ENCODE measurements around the gene CCDC178. TPM values are rescaled to one million over a fixed set of nuclear protein-coding genes. Genes with fewer than 3 reads are reported as not detected.

Gene CCDC178
- polyA plus RNA-seq, 2 of the 4 experiments (the other 2 are of a cell fraction) = 0.06 TPM; not detected in 1

GRCh38 chr18:32961538-32961937, 479.0 kb downstream of the CCDC178 start:
- no peak for TF ChIP-seq PBX3 (IDR thresholded peaks at IDR 0.05)
- TF ChIP-seq POLR2A (IDR thresholded peaks at IDR 0.05; ENCODE audit: low read length) = no peak
- no peak for TF ChIP-seq CBX8 (IDR thresholded peaks at IDR 0.05)
- no peak for TF ChIP-seq RCOR1 (IDR thresholded peaks at IDR 0.05; ENCODE audit: low read depth, low read length)
- no peak for TF ChIP-seq TFCP2L1 (CRISPR knock-in tag; IDR thresholded peaks at IDR 0.05)
- no peak for TF ChIP-seq ZC3H11A (IDR thresholded peaks at IDR 0.05)
- no peak for TF ChIP-seq HEYL (CRISPR knock-in tag; IDR thresholded peaks at IDR 0.05)
- TF ChIP-seq EHMT2 (IDR thresholded peaks at IDR 0.05; ENCODE audit: low read depth) = no peak
- no peak for TF ChIP-seq JUN (IDR thresholded peaks at IDR 0.05)
- H3K4me1 ChIP-seq = no peaks in the 10 kb centered on the region
- no peak overlapping the region for H3K27ac ChIP-seq
- no peaks in the 10 kb centered on the region for H3K9me3 ChIP-seq
- POLR2A ChIA-PET = no interaction called here
- CTCF ChIA-PET = no interaction called here
- WGBS (ENCODE audit: missing lambda C conversion rate) = 66% methylated on average over 3 of the region's 5 CpGs
- DNase-seq (ENCODE audit: low read depth in 1 of 2, low spot score in 1 of 2) (no peak), FAIRE-seq (no peak), ATAC-seq (no peak)
- no peak overlapping the region for H3K4me3 ChIP-seq
- no peak overlapping the region for H3K4me2 ChIP-seq

GRCh38 chr18:32958746-32959145, 481.8 kb downstream of the CCDC178 start:
- Histone ChIP-seq H3K9me3 (no peaks in the 10 kb centered on the region), H3K27ac (no peak overlapping the region), H3K4me3 (no peak overlapping the region), H3K4me2 (no peak overlapping the region), H3K4me1 (no peaks in the 10 kb centered on the region)
- DNase-seq (ENCODE audit: low read depth in 1 of 2, low spot score in 1 of 2) = no peak
- ChIA-PET CTCF (no interaction called here), POLR2A (no interaction called here)
- 0% methylated on average over 1 of the region's 1 CpG for WGBS (ENCODE audit: missing lambda C conversion rate)
- no peak for TF ChIP-seq PHF8 (IDR thresholded peaks at IDR 0.05; ENCODE audit: borderline replicate concordance, low read depth)
- no peak for TF ChIP-seq MYC (IDR thresholded peaks at IDR 0.05; ENCODE audit: borderline replicate concordance, low read length)
- no peak for TF ChIP-seq CBX2 (IDR thresholded peaks at IDR 0.05; ENCODE audit: borderline replicate concordance, low read depth)
- no peak for TF ChIP-seq KDM1A (IDR thresholded peaks at IDR 0.05; ENCODE audit: low read depth)
- no peak for TF ChIP-seq POLR2AphosphoS2 (conservative IDR thresholded peaks at IDR 0.05; ENCODE audit: low read length)
- TF ChIP-seq CHD2 (IDR thresholded peaks at IDR 0.05; ENCODE audit: low read length, partially characterized antibody) = no peak
- TF ChIP-seq MAX (IDR thresholded peaks at IDR 0.05) = no peak
- no peak for TF ChIP-seq BCL3 (IDR thresholded peaks at IDR 0.05)
- no peak for TF ChIP-seq TP53 (CRISPR knock-in tag; IDR thresholded peaks at IDR 0.05)
- TF ChIP-seq CHD4 (IDR thresholded peaks at IDR 0.05; ENCODE audit: borderline replicate concordance) = no peak
- TF ChIP-seq CTCF (IDR thresholded peaks at IDR 0.05) = no peak
- TF ChIP-seq ZC3H11A (IDR thresholded peaks at IDR 0.05) = no peak
- TF ChIP-seq EP300 (IDR thresholded peaks at IDR 0.05) = no peak
- no peak for TF ChIP-seq ZFP36 (IDR thresholded peaks at IDR 0.05; ENCODE audit: borderline replicate concordance, partially characterized antibody)
- TF ChIP-seq HOXB5 (CRISPR knock-in tag; IDR thresholded peaks at IDR 0.05) = no peak
- TF ChIP-seq FOXS1 (CRISPR knock-in tag; IDR thresholded peaks at IDR 0.05) = no peak
- no peak for TF ChIP-seq GATA3 (IDR thresholded peaks at IDR 0.05; ENCODE audit: borderline replicate concordance)
- TF ChIP-seq SMC3 (IDR thresholded peaks at IDR 0.05) = no peak
- no peak for TF ChIP-seq NFE2L2 (conservative IDR thresholded peaks at IDR 0.05; ENCODE audit: low read length)
- ATAC-seq = no peak
- no peak for FAIRE-seq
